Measurements from ENCODE around the gene RAD54L. TPM values are rescaled to one million over a fixed set of nuclear protein-coding genes. Genes with fewer than 3 reads are reported as not detected.
"Not testable (repeated sequence)": the region's sequence is repeated elsewhere in the genome, so short reads cannot be mapped to it uniquely, and the experiment has no call there.

RAD54L gene
- total and polyA plus RNA-seq, 3 experiments from 2014 or later, result 0.39 to 53.7 (median 50.7) TPM

DNA sequence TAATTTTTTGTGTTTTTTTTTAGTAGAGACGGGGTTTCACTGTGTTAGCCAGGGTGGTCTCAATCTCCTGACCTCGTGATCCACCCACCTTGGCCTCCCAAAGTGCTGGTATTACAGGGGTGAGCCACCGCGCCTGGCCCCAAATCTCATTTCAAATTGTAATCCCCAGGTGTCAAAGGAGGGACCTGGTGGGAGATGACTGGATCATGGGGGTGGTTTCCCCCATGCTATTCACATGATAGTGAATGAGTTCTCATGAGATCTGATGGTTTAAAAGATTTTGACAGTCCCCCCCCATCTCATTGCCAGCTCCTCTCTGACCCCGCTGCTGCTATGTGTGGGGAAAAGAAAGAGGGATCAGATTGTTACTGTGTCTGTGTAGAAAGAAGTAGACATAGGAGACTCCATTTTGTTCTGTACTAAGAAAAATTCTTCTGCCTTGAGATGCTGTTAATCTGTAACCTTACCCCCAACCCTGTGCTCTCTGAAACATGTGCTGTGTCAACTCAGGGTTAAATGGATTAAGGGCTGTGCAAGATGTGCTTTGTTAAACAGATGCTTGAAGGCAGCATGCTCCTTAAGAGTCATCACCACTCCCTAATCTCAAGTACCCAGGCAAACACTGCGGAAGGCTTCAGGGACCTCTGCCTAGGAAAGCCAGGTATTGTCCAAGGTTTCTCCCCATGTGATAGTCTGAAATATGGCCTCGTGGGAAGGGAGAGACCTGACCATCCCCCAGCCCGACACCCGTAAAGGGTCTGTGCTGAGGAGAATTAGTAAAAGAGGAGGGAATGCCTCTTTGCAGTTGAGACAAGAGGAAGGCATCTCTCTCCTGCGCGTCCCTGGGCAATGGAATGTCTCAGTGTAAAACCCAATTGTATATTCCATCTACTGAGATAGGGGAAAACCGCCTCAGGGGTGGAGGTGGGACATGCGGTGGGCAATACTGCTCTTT is 72.7 kb downstream of the RAD54L start:
- H3K9me3 ChIP-seq (ENCODE audit: low read length); H3K4me1 ChIP-seq (ENCODE audit: insufficient read depth, low read length); H3K27me3 Mint-ChIP-seq; H3K27ac Mint-ChIP-seq; H3K36me3 ChIP-seq (ENCODE audit: insufficient read depth, low read length); H3K4me1 Mint-ChIP-seq; CTCF ChIA-PET; H3K27me3 ChIP-seq (ENCODE audit: insufficient read depth, low read length, poor library complexity, severe bottlenecking); POLR2A ChIA-PET; H3K4me3 Mint-ChIP-seq; H3K9me3 Mint-ChIP-seq; H3K4me3 ChIP-seq (ENCODE audit: low read length); DNase-seq; H3K27ac ChIP-seq (ENCODE audit: low read depth, low read length): not testable (repeated sequence)
- H3K36me3 Mint-ChIP-seq, result peaks cover 1 to 18% (median 4%) of the 10 kb centered on the region in 3 donors

GRCh38 chr1:46322191-46322590 is 74.6 kb downstream of the RAD54L start:
- H3K27ac Mint-ChIP-seq; DNase-seq; CTCF ChIA-PET; H3K9me3 Mint-ChIP-seq; H3K4me1 Mint-ChIP-seq; H3K9me3 ChIP-seq (ENCODE audit: low read length); H3K36me3 ChIP-seq (ENCODE audit: insufficient read depth, low read length); H3K27me3 ChIP-seq (ENCODE audit: insufficient read depth, low read length, poor library complexity, severe bottlenecking); H3K4me3 ChIP-seq (ENCODE audit: low read length); H3K27ac ChIP-seq (ENCODE audit: low read depth, low read length); H3K27me3 Mint-ChIP-seq; H3K4me1 ChIP-seq (ENCODE audit: insufficient read depth, low read length); H3K4me3 Mint-ChIP-seq; H3K36me3 Mint-ChIP-seq: not testable (repeated sequence)
- POLR2A ChIA-PET, result interaction anchor here (0.7 kb wide), 1 partner anchor 18 kb away, joined by 5 read pairs; no protein-coding TSS in a partner anchor

GRCh38 chr1:46325285-46326076 is 77.9 kb downstream of the RAD54L start:
- H3K36me3 ChIP-seq (ENCODE audit: insufficient read depth, low read length); DNase-seq; H3K27ac Mint-ChIP-seq; H3K27me3 Mint-ChIP-seq; H3K9me3 Mint-ChIP-seq; H3K9me3 ChIP-seq (ENCODE audit: low read length); H3K36me3 Mint-ChIP-seq; H3K4me3 ChIP-seq (ENCODE audit: low read length); CTCF ChIA-PET; H3K4me3 Mint-ChIP-seq; H3K4me1 ChIP-seq (ENCODE audit: insufficient read depth, low read length); POLR2A ChIA-PET; H3K27ac ChIP-seq (ENCODE audit: low read depth, low read length); H3K27me3 ChIP-seq (ENCODE audit: insufficient read depth, low read length, poor library complexity, severe bottlenecking); H3K4me1 Mint-ChIP-seq: not testable (repeated sequence)

Other genes with a start within 250 kb of the RAD54L start
- 1 to 10 TPM; 4.3 to 4.7 TPM for gene PIK3R3, start 115.1 kb upstream of the RAD54L start, total RNA-seq
- gene PIK3R3, start 115.1 kb upstream of the RAD54L start, polyA plus RNA-seq, result 3.3 TPM
- gene TSPAN1, start 72.7 kb upstream of the RAD54L start, total RNA-seq, result not detected
- gene TSPAN1, start 72.7 kb upstream of the RAD54L start, polyA plus RNA-seq, result not detected
- gene P3R3URF, start 71.3 kb upstream of the RAD54L start, total RNA-seq, result not detected
- gene P3R3URF, start 71.3 kb upstream of the RAD54L start, polyA plus RNA-seq, result not detected
- 10 to 100 TPM; 56.4 to 61.4 TPM for gene POMGNT1, start 49.3 kb upstream of the RAD54L start, total RNA-seq
- 34.2 TPM for gene POMGNT1, start 49.3 kb upstream of the RAD54L start, polyA plus RNA-seq
- gene LURAP1, start 44.4 kb upstream of the RAD54L start, total RNA-seq, result not detected
- gene LURAP1, start 44.4 kb upstream of the RAD54L start, polyA plus RNA-seq, result 0.13 TPM
- gene LRRC41, start 55.9 kb downstream of the RAD54L start, total RNA-seq, result 10 to 100 TPM; 40.3 to 41.3 TPM
- 49.9 TPM for gene LRRC41, start 55.9 kb downstream of the RAD54L start, polyA plus RNA-seq
- 100 to 1,000 TPM; 371 to 394 TPM for gene UQCRH, start 55.9 kb downstream of the RAD54L start, total RNA-seq
- gene UQCRH, start 55.9 kb downstream of the RAD54L start, polyA plus RNA-seq, result 278 TPM
- 10 to 100 TPM; 29.5 to 32.4 TPM for gene NSUN4, start 93.0 kb downstream of the RAD54L start, total RNA-seq
- gene NSUN4, start 93.0 kb downstream of the RAD54L start, polyA plus RNA-seq, result 14.5 TPM
- gene FAAH, start 146.6 kb downstream of the RAD54L start, total RNA-seq, result 1 to 10 TPM; 4.5 to 5.1 TPM
- 1.3 TPM for gene FAAH, start 146.6 kb downstream of the RAD54L start, polyA plus RNA-seq
- not detected for gene DMBX1, start 242.1 kb downstream of the RAD54L start, total RNA-seq
- not detected for gene DMBX1, start 242.1 kb downstream of the RAD54L start, polyA plus RNA-seq